Mesothelial cell of epicardium (in vitro differentiated cells): Measurements from ENCODE around the gene NDRG2. TPM values are rescaled to one million over a fixed set of nuclear protein-coding genes. Genes with fewer than 3 reads are reported as not detected.

Experiments
- DNase-seq, 2 experiments: peaks; one replicate each; pipeline ENCODE4 v3.0.0; 2021; ENCODE audit warnings: low spot score in 2 of 2; ENCODE audit not compliant: unreplicated experiment in 2 of 2
- H3K27ac Mint-ChIP-seq: 2 replicates; pipeline ENCODE4 v1.8.0; 2021; ENCODE audit warnings: mixed read lengths
- H3K27me3 Mint-ChIP-seq: 2 replicates; pipeline ENCODE4 v1.8.0; 2021; ENCODE audit warnings: low read depth, mixed read lengths
- H3K36me3 Mint-ChIP-seq: 2 replicates; pipeline ENCODE4 v1.8.0; 2021; ENCODE audit warnings: mixed read lengths
- H3K4me1 Mint-ChIP-seq: 2 replicates; pipeline ENCODE4 v1.8.0; 2021; ENCODE audit warnings: mixed read lengths
- H3K4me3 Mint-ChIP-seq: 2 replicates; pipeline ENCODE4 v1.8.0; 2021; ENCODE audit warnings: mild to moderate bottlenecking, moderate library complexity, mixed read lengths
- H3K9me3 Mint-ChIP-seq: 2 replicates; pipeline ENCODE4 v1.8.0; 2021; ENCODE audit warnings: mixed read lengths
- CTCF ChIP-seq: fragments of 200-600 bp; sonication (generic); IDR thresholded peaks from one replicate; pipeline ENCODE4 v1.5.0; 2021; ENCODE audit warnings: antibody characterized with exemption; ENCODE audit not compliant: unreplicated experiment
- microRNA-seq: library from miRNA; unstranded; fragments of <30 nt; microRNA quantifications from one replicate; pipeline ENCODE4 v1.2.0, GENCODE V29; 2021; ENCODE audit warnings: inconsistent platforms, mixed read lengths
- total RNA-seq: library from RNA; stranded (reverse); gene quantifications from 3 replicates; pipeline ENCODE4 v1.2.1, GENCODE V29; 2021

Gene NDRG2
- total RNA-seq, 1 donor from 2014 or later = 104 TPM

- Mint-ChIP-seq H3K4me1 (peaks cover 25% of the 10 kb centered on the region), H3K27me3 (no peaks in the 10 kb centered on the region), H3K27ac (no peak overlapping the region), H3K36me3 (no peaks in the 10 kb centered on the region), H3K4me3 (no peak overlapping the region), H3K9me3 (no peaks in the 10 kb centered on the region)
- no peak for DNase-seq
- no peak for TF ChIP-seq CTCF
Measured at GRCh38 chr14:20973501-20973900, 51.4 kb downstream of the NDRG2 start.

GRCh38 chr14:20971705-20972021 is 53.2 kb downstream of the NDRG2 start:
- peak overlapping the region; percentile 89 for H3K4me3 Mint-ChIP-seq
- H3K9me3 Mint-ChIP-seq = no peaks in the 10 kb centered on the region
- H3K27ac Mint-ChIP-seq = peak overlapping the region; percentile 96
- no peaks in the 10 kb centered on the region for H3K36me3 Mint-ChIP-seq
- no peaks in the 10 kb centered on the region for H3K27me3 Mint-ChIP-seq
- TF ChIP-seq CTCF = no peak
- no peak for DNase-seq
- H3K4me1 Mint-ChIP-seq = peaks cover 25% of the 10 kb centered on the region

DNA sequence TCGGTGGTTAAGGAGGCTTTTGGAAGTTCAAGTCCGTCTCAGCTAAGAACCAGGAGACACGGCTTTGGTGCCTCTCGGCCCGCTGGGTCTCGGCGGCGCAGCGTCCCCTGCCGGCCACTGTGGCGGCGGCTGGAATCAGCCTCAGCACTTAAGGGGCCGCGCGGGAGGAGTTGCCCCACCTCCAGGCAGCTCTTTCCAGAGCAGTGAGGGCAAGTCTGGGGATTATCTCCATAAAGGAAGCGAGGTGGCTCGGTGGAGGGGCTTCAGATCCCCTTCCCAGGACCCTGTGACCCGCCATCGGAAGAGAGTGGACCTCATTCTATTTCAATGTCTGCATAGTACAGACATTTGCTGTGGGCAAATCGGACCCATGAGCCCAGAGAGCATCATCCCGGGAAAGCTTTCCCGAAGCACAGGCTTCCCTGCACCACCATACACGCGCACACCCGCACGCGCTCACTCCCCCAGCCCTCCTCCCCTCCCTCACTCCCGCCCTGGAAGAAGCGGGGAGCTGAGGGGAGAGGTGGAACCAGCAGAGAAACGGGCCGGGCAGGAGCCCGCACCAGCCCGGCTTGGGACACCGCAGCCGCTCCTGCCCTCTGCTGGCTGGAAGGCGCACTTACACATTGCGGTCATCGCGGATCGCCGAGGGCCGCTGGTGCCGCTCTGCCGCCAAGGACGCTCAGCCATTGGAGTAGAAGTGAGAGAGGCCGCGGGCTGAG is 53.7 kb downstream of the NDRG2 start:
- Mint-ChIP-seq H3K27me3 (no peaks in the 10 kb centered on the region), H3K4me1 (peaks cover 25% of the 10 kb centered on the region), H3K4me3 (peak overlapping the region; percentile 89), H3K36me3 (no peaks in the 10 kb centered on the region), H3K27ac (peak overlapping the region; percentile 96), H3K9me3 (no peaks in the 10 kb centered on the region)
- DNase-seq = peak; percentile 77 to 91
- TF ChIP-seq CTCF = peak; percentile 91

- no peaks in the 10 kb centered on the region for H3K36me3 Mint-ChIP-seq
- no peaks in the 10 kb centered on the region for H3K27me3 Mint-ChIP-seq
- DNase-seq = no peak
- H3K4me3 Mint-ChIP-seq = peak overlapping the region; percentile 89
- TF ChIP-seq CTCF = no peak
- peak overlapping the region; percentile 96 for H3K27ac Mint-ChIP-seq
- H3K9me3 Mint-ChIP-seq = no peaks in the 10 kb centered on the region
- H3K4me1 Mint-ChIP-seq = peaks cover 25% of the 10 kb centered on the region
Measured at GRCh38 chr14:20970647-20970982, 54.2 kb downstream of the NDRG2 start.

DNA sequence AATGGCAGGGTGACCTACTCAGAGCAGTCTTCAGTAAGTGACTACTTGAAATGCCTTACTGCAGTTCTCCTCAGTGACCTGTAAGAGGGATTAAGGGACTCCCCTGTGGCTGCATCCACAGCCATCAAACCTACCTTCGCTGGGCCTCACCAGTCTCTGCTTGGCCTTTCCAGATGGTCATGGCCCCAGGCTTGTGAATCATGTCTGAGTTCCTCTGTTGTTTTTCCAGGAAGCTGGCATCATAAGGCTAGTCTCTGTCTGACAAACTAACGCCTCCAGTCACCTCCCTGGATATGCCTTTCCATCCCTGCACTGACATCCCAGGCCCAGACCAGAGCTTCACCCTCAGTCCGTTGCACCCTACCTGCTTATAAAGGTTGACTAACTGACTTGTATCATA is 55.5 kb downstream of the NDRG2 start:
- Mint-ChIP-seq H3K27ac (no peak overlapping the region), H3K4me3 (no peak overlapping the region), H3K27me3 (no peaks in the 10 kb centered on the region), H3K4me1 (peaks cover 23% of the 10 kb centered on the region), H3K9me3 (no peaks in the 10 kb centered on the region), H3K36me3 (no peaks in the 10 kb centered on the region)
- no peak for DNase-seq
- no peak for TF ChIP-seq CTCF

Small RNAs within 50 kb of the gene (microRNA-seq; reads per million reads assigned to microRNA genes)
- not detected for gene MIR6717

Other genes with a start within 250 kb of the NDRG2 start
- gene RNASE6, start 243.8 kb downstream of the NDRG2 start, total RNA-seq = 0.27 to 0.57 TPM (median 0.33 TPM) in 3 replicates
- gene RNASE1, start 222.2 kb downstream of the NDRG2 start, total RNA-seq = 13.1 to 14.8 TPM (median 13.3 TPM) in 3 replicates
- gene RNASE3, start 133.7 kb downstream of the NDRG2 start, total RNA-seq = not detected in 3 replicates
- not detected in 3 replicates for gene RNASE2, start 69.6 kb downstream of the NDRG2 start, total RNA-seq
- gene METTL17, start 35.1 kb downstream of the NDRG2 start, total RNA-seq = 72.4 to 78.7 TPM (median 73.4 TPM) in 3 replicates
- 2.7 to 3.3 TPM (median 3.1 TPM) in 3 replicates for gene SLC39A2, start 25.8 kb downstream of the NDRG2 start, total RNA-seq
- gene TPPP2, start 5.2 kb upstream of the NDRG2 start, total RNA-seq = 0.47 to 0.58 TPM in 2 of 3 replicates, not detected in the other
- gene RNASE13, start 9.7 kb upstream of the NDRG2 start, total RNA-seq = 0.14 TPM in 1 of 3 replicates, not detected in the others
- gene RNASE7, start 17.3 kb upstream of the NDRG2 start, total RNA-seq = 0.29 to 0.66 TPM (median 0.34 TPM) in 3 replicates
- not detected in 3 replicates for gene RNASE8, start 32.8 kb upstream of the NDRG2 start, total RNA-seq
- 83.2 to 96.2 TPM (median 83.5 TPM) in 3 replicates for gene ARHGEF40, start 45.2 kb upstream of the NDRG2 start, total RNA-seq
- gene ZNF219, start 73.6 kb upstream of the NDRG2 start, total RNA-seq = 73.3 to 79.3 TPM (median 75.2 TPM) in 3 replicates
- gene TMEM253, start 76.0 kb upstream of the NDRG2 start, total RNA-seq = 1.3 to 1.9 TPM (median 1.6 TPM) in 3 replicates
- not detected in 3 replicates for gene OR5AU1, start 131.0 kb upstream of the NDRG2 start, total RNA-seq
- 669 to 698 TPM (median 675 TPM) in 3 replicates for gene HNRNPC, start 244.4 kb upstream of the NDRG2 start, total RNA-seq